ENCODE results near the gene PAPPA. TPM values are rescaled to one million over a fixed set of nuclear protein-coding genes. Genes with fewer than 3 reads are reported as not detected.

PAPPA gene
- total and polyA plus RNA-seq, 2 of the 8 experiments (the other 6 are each of a cell fraction or from before 2014, with no cell fraction given) = 0.18 to 0.63 TPM

DNA sequence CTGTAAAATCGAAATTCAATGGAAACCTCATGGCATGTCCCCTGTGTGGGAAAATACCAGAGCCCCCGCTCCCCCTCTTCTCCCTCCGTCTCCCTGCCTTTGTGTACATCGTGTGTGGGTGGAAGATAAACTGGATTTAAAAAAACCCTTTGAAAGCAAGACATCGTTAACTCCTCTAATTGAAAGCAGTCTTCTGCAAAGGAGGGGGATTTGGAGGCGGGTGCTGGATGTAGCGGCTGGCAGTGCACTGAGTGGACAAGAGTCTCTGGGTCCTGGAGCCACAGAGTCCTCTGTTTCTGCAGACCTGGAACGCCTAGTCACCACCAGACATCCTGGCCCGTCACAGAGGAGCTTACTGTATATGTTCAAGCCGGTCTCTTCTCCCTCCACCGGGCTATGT lies 169.4 kb downstream of the PAPPA start:
- H4K8ac ChIP-seq (ENCODE audit: extremely low read depth, insufficient read depth, low read length) = no peak overlapping the region
- no peaks in the 10 kb centered on the region for H3K9me3 ChIP-seq (ENCODE audit: insufficient read depth in 2 of 2, low read depth in 1 of 2, low read length in 1 of 2)
- TF ChIP-seq CEBPB (IDR thresholded peaks at IDR 0.05; ENCODE audit: low read depth, low read length) (no peak), TEAD4 (IDR thresholded peaks at IDR 0.05; ENCODE audit: low read depth, low read length) (no peak), KDM4A (IDR thresholded peaks at IDR 0.05; ENCODE audit: low read depth, low read length, severe bottlenecking) (no peak), CBX8 (IDR thresholded peaks at IDR 0.05; ENCODE audit: borderline replicate concordance, low read depth, low read length) (no peak), JUND (IDR thresholded peaks at IDR 0.05; ENCODE audit: low read length) (no peak), CTBP2 (IDR thresholded peaks at IDR 0.05; ENCODE audit: borderline replicate concordance, insufficient read depth, insufficient read length, low read length) (no peak), BCL11A (IDR thresholded peaks at IDR 0.05; ENCODE audit: low read depth in 2 of 2, low read length in 2 of 2) (no peak), ZNF274 (IDR thresholded peaks at IDR 0.05; ENCODE audit: borderline replicate concordance, extremely low read depth, low read length) (no peak), FOSL1 (IDR thresholded peaks at IDR 0.05; ENCODE audit: insufficient read depth, low read depth, low read length) (no peak)
- WGBS, 2 experiments (ENCODE audit: extremely low coverage in 1 of 2, insufficient coverage in 1 of 2, insufficient read length in 1 of 2, insufficient replicate concordance in 2 of 2, low coverage in 1 of 2, low lambda C conversion rate in 2 of 2, missing lambda C conversion rate in 1 of 2) = 71% methylated on average over 11 of the region's 11 CpGs; no CpG with 5 or more reads in 1 of the 2 experiments
- H4K91ac ChIP-seq (replicated peaks; ENCODE audit: insufficient read length, low read length) = no peak overlapping the region
- H3K56ac ChIP-seq (replicated peaks; ENCODE audit: insufficient read length, low read depth, low read length) = no peak overlapping the region
- H3K4ac ChIP-seq (replicated peaks; ENCODE audit: insufficient read length, low read depth, low read length) = no peak overlapping the region
- H2BK15ac ChIP-seq (ENCODE audit: low read length) = no peak overlapping the region
- no peak overlapping the region for H3K18ac ChIP-seq (ENCODE audit: extremely low read depth, low read length)
- H3K79me1 ChIP-seq (ENCODE audit: low read depth, low read length) = no peaks in the 10 kb centered on the region; the same call in 1 of the 2 replicates
- H3K4me1 ChIP-seq (replicated peaks in 1 of 4; ENCODE audit: control insufficient read depth in 3 of 4, insufficient read depth in 4 of 4, low read length in 3 of 4) = peaks cover 2 to 8% (median 4%) of the 10 kb centered on the region in 4 experiments; a peak in 5 of 7 replicates
- POLR2A ChIA-PET (ENCODE audit: partially characterized antibody) = interaction anchor here (0.8 kb wide), 1 partner anchor 11 kb away, joined by 3 read pairs; no protein-coding TSS in a partner anchor
- no peak overlapping the region for H3K23ac ChIP-seq (ENCODE audit: insufficient read length)
- H2AK5ac ChIP-seq (ENCODE audit: low read depth, low read length) = no peak overlapping the region
- H3K36me3 ChIP-seq (ENCODE audit: control insufficient read depth in 2 of 4, insufficient read depth in 4 of 4, low read length in 3 of 4) = no peaks in the 10 kb centered on the region
- H3K79me2 ChIP-seq (ENCODE audit: control insufficient read depth in 1 of 2, insufficient read depth in 2 of 2, low read length in 2 of 2) = no peaks in the 10 kb centered on the region
- no peak overlapping the region for H3K14ac ChIP-seq (ENCODE audit: insufficient read length)
- 0 out of 2 replicates have a peak overlapping the region, but pooled peaks have one; percentile 18 for H2BK5ac ChIP-seq (ENCODE audit: low read depth, low read length)
- CTCF ChIA-PET (ENCODE audit: partially characterized antibody) = interaction anchor here (0.9 to 1.6 kb wide), 4 partner anchors 12 to 159 kb away, joined by 3 to 5 read pairs (median 3); no protein-coding TSS in a partner anchor
- H4K5ac ChIP-seq (ENCODE audit: insufficient read length, low read depth, low read length) = no peak overlapping the region
- no peak overlapping the region for H2BK20ac ChIP-seq (ENCODE audit: low read length)
- FAIRE-seq = no peak
- H2BK120ac ChIP-seq (replicated peaks; ENCODE audit: low read depth, low read length) = no peak overlapping the region
- no peak overlapping the region for H3K4me2 ChIP-seq (ENCODE audit: insufficient read depth in 1 of 2, low read depth in 2 of 2, low read length in 2 of 2)
- no peak overlapping the region for H3K9ac ChIP-seq (replicated peaks in 1 of 4; ENCODE audit: extremely low read depth in 1 of 4, low read depth in 3 of 4, low read length in 3 of 4)
- no peak for DNase-seq (ENCODE audit: low read depth in 1 of 2, low spot score in 2 of 2)
- peak overlapping the region; percentile 72; the same call in 1 of the 2 replicates for H2AFZ ChIP-seq (ENCODE audit: low read length)
- H3K27me3 ChIP-seq (replicated peaks in 1 of 4; ENCODE audit: control insufficient read depth in 3 of 4, extremely low read depth in 1 of 4, insufficient read depth in 3 of 4, low read length in 3 of 4) = no peaks in the 10 kb centered on the region
- H2BK12ac ChIP-seq (ENCODE audit: low read depth, low read length) = peak overlapping the region; percentile 53; the same call in 1 of the 2 replicates
- H3K27ac ChIP-seq (ENCODE audit: low read depth, low read length) = no peak overlapping the region
- no peaks in the 10 kb centered on the region for H4K20me1 ChIP-seq (replicated peaks in 1 of 2; ENCODE audit: control insufficient read depth in 1 of 2, insufficient read depth in 2 of 2, low read length in 2 of 2)
- H3K23me2 ChIP-seq (ENCODE audit: low read depth, low read length) = no peaks in the 10 kb centered on the region
- H3K4me3 ChIP-seq (ENCODE audit: extremely low read depth in 1 of 4, insufficient read depth in 2 of 4, low read depth in 3 of 4, low read length in 4 of 4) = no peak overlapping the region

Measured in H1 (cell line).